ENCODE data around the gene TBX18.

GRCh38 chr6:84667252-84668213 lies 96.9 kb downstream of the TBX18 start:
- TF ChIP-seq TCF7 (IDR thresholded peaks at IDR 0.05; ENCODE audit: borderline replicate concordance) (no peak), TAF7 (tag; IDR thresholded peaks at IDR 0.05) (no peak), PHB (CRISPR knock-in tag; IDR thresholded peaks at IDR 0.05) (no peak), MEF2A (IDR thresholded peaks at IDR 0.05; ENCODE audit: control insufficient read depth, low read depth, low read length) (no peak), NCOA1 (IDR thresholded peaks at IDR 0.05; ENCODE audit: low read depth) (no peak), PCBP1 (IDR thresholded peaks at IDR 0.05; ENCODE audit: low read depth, low read length, poor library complexity, severe bottlenecking) (no peak)
- TF ChIP-seq, protein P1, sequence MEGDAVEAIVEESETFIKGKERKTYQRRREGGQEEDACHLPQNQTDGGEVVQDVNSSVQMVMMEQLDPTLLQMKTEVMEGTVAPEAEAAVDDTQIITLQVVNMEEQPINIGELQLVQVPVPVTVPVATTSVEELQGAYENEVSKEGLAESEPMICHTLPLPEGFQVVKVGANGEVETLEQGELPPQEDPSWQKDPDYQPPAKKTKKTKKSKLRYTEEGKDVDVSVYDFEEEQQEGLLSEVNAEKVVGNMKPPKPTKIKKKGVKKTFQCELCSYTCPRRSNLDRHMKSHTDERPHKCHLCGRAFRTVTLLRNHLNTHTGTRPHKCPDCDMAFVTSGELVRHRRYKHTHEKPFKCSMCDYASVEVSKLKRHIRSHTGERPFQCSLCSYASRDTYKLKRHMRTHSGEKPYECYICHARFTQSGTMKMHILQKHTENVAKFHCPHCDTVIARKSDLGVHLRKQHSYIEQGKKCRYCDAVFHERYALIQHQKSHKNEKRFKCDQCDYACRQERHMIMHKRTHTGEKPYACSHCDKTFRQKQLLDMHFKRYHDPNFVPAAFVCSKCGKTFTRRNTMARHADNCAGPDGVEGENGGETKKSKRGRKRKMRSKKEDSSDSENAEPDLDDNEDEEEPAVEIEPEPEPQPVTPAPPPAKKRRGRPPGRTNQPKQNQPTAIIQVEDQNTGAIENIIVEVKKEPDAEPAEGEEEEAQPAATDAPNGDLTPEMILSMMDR (IDR thresholded peaks at IDR 0.05 in 2 of 3, conservative IDR thresholded peaks at IDR 0.05 in 1 of 3; ENCODE audit: insufficient read depth in 2 of 3, low read depth in 1 of 3, low read length in 3 of 3): no peak
- TF ChIP-seq, protein P2, sequence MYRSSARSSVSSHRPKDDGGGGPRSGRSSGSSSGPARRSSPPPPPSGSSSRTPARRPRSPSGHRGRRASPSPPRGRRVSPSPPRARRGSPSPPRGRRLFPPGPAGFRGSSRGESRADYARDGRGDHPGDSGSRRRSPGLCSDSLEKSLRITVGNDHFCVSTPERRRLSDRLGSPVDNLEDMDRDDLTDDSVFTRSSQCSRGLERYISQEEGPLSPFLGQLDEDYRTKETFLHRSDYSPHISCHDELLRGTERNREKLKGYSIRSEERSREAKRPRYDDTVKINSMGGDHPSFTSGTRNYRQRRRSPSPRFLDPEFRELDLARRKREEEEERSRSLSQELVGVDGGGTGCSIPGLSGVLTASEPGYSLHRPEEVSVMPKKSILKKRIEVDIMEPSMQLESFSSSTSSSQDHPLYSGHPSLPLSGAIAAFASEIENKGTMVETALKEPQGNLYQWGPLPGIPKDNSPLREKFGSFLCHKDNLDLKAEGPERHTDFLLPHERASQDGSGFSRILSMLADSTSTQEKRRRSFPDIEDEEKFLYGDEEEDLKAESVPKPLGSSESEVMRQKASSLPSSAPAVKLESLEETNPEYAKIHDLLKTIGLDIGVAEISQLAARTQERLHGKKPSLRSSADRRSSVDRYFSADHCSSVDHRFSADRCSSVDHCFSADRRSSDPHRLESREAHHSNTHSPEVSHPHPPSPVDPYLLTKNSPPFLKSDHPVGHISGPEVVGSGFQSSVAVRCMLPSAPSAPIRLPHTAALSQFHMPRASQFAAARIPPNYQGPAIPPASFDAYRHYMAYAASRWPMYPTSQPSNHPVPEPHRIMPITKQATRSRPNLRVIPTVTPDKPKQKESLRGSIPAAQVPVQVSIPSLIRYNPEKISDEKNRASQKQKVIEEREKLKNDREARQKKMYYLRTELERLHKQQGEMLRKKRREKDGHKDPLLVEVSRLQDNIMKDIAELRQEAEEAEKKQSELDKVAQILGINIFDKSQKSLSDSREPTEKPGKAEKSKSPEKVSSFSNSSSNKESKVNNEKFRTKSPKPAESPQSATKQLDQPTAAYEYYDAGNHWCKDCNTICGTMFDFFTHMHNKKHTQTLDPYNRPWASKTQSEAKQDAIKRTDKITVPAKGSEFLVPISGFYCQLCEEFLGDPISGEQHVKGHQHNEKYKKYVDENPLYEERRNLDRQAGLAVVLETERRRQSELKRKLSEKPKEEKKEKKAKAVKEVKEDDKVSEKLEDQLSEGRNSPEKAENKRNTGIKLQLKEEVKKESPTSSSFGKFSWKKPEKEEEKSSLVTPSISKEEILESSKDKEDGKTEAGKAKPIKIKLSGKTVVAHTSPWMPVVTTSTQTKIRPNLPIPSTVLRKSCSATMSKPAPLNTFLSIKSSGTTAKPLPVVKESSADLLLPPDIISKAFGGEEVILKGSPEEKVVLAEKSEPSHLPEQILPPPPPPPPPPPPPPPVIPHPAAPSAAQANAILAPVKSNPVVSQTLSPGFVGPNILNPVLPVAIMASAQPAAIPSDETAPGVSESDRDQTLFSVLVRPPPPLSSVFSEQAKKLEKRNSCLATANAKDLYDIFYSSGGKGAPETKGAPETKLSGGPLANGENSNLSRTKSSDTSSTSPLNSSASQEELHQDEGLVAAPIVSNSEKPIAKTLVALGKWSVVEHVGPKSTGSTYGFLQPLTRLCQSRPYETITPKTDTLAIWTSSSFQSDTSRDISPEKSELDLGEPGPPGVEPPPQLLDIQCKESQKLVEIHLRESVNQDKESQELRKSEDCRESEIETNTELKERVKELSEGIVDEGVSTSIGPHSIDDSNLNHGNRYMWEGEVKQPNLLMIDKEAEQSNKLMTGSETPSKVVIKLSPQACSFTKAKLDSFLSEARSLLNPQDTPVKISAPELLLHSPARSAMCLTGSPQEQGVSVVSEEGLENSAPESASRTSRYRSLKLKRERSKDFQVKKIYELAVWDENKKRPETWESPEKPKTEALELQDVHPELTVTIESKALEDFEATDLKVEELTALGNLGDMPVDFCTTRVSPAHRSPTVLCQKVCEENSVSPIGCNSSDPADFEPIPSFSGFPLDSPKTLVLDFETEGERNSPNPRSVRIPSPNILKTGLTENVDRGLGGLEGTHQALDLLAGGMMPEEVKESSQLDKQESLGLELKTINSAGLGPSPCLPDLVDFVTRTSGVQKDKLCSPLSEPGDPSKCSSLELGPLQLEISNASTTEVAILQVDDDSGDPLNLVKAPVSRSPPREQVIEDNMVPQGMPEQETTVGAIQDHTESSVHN (IDR thresholded peaks at IDR 0.05; ENCODE audit: borderline replicate concordance in 1 of 2, low read depth in 1 of 2): 0 out of 4 replicates have a peak, but pooled peaks of 1 of the 2 experiments have one; percentile 45
- TF ChIP-seq, protein P3, sequence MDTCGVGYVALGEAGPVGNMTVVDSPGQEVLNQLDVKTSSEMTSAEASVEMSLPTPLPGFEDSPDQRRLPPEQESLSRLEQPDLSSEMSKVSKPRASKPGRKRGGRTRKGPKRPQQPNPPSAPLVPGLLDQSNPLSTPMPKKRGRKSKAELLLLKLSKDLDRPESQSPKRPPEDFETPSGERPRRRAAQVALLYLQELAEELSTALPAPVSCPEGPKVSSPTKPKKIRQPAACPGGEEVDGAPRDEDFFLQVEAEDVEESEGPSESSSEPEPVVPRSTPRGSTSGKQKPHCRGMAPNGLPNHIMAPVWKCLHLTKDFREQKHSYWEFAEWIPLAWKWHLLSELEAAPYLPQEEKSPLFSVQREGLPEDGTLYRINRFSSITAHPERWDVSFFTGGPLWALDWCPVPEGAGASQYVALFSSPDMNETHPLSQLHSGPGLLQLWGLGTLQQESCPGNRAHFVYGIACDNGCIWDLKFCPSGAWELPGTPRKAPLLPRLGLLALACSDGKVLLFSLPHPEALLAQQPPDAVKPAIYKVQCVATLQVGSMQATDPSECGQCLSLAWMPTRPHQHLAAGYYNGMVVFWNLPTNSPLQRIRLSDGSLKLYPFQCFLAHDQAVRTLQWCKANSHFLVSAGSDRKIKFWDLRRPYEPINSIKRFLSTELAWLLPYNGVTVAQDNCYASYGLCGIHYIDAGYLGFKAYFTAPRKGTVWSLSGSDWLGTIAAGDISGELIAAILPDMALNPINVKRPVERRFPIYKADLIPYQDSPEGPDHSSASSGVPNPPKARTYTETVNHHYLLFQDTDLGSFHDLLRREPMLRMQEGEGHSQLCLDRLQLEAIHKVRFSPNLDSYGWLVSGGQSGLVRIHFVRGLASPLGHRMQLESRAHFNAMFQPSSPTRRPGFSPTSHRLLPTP (IDR thresholded peaks at IDR 0.05; ENCODE audit: borderline replicate concordance, extremely low read depth, insufficient read length): no peak
